ENCODE data around the gene ITGBL1. TPM values are rescaled to one million over a fixed set of nuclear protein-coding genes. Genes with fewer than 3 reads are reported as not detected.

The ITGBL1 gene
- total and polyA plus RNA-seq, 2 of the 13 experiments (the other 11 are each of a cell fraction or from before 2014, with no cell fraction given), result 0.02 TPM; not detected in 1

DNA sequence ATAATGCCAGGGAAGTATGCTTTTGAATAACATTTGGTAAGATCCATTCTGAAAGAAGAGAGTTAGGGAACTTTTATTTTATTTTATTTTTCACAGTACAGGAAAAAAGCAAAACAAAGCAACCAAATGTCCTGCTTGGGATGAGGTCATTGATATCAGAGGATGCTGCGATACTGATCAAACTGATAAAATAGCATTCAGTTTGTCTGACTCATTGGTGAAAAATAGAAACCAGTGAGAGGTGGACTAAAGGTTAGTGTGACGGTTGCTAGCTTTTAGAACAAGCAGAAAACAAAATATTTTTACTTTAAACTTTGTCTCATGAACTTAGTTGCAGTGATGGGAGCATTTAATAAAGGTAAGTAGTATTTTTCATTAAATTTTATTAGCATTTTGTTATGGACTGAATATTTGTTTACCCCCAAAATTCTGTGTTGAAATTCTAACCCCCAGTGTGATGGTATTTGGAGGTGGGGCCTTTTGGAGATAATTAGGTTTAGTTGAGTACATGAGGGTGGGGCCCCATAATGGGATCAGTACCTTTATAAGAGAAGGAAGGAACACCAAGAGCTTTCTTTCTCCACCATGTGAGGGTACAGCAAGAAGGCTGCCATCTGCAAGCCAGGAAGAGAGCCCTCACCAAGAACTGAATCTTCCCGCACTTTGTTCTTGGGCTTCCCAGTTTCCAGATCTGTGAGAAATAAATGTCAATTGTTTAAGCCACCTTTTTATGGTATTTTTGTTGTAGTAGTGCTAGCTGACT is 37.3 kb downstream of the ITGBL1 start (continued):
- no peak for TF ChIP-seq ZBED4 (CRISPR knock-in tag; IDR thresholded peaks at IDR 0.05; ENCODE audit: borderline replicate concordance)

DNA sequence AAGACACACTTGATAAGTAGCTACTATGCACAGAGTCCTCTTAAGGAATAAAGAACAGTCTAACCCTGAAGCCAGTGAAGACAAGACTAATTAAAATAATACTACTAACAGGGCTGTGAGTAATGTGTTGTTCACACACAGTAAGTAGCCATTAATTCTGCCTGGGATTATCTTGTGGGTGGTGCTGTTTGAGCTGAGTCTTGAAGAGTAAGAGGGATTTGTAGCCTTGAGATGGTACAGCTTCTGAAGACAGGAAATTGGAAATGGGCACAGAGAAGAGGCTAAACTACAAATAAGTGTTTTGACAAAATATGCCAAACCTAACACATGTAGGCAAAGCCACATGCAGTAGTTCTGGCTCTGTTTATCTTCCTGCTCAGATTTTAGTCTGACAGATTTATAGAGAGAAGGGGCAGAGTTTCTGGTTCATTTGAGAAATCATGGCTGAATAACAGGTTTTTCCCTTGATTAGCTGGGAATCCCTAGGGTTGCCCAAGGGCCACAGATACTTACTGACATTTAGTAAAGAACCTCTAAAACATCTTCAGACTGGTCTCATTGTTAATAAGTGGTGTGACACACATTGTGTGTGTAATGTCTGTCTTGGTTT is 38.0 kb downstream of the ITGBL1 start:
- ATAC-seq (no peak), DNase-seq (ENCODE audit: low spot score) (no peak), FAIRE-seq (no peak)
- Histone ChIP-seq H3K27me3 (ENCODE audit: control insufficient read depth in 1 of 2, insufficient read depth in 2 of 2, low read length in 2 of 2) (no peaks in the 10 kb centered on the region), H3K36me3 (replicated peaks in 1 of 2; ENCODE audit: control insufficient read depth in 1 of 2, insufficient read depth in 2 of 2, low read length in 2 of 2) (no peaks in the 10 kb centered on the region), H3K4me3 (replicated peaks in 1 of 3; ENCODE audit: insufficient read depth in 1 of 3, low read depth in 2 of 3, low read length in 3 of 3) (no peak overlapping the region), H3K9ac (ENCODE audit: insufficient read depth, low read depth, low read length) (no peak overlapping the region), H2AFZ (ENCODE audit: low read length) (no peak overlapping the region), H3K4me1 (ENCODE audit: insufficient read depth, low read length) (no peaks in the 10 kb centered on the region), H3K27ac (ENCODE audit: extremely low read length, insufficient read depth, low read length) (no peak overlapping the region), H3K9me3 (ENCODE audit: low read length) (no peaks in the 10 kb centered on the region), H3K4me2 (ENCODE audit: low read depth, low read length) (no peak overlapping the region), H3K79me2 (ENCODE audit: insufficient read depth, low read length) (no peaks in the 10 kb centered on the region), H4K20me1 (ENCODE audit: insufficient read depth, low read length) (no peaks in the 10 kb centered on the region)
- in situ Hi-C loops (cut with HindIII; ENCODE audit: extremely low pct_ligation_motif_present, low pct_unique_long_range_greater_than_20kb) (no loop called here), intact Hi-C loops (cut with micrococcal nuclease; ENCODE audit: unreplicated experiment) (no loop called here)
- BruUV-seq (replicated peaks), result no TSS peak
- CTCF ChIA-PET (ENCODE audit: low intra/inter-chr PET ratio, low total read pairs), result no interaction called here
- POLR2A ChIA-PET, result no interaction called here
- TF ChIP-seq DZIP1 (CRISPR knock-in tag; IDR thresholded peaks at IDR 0.05), result no peak
- no peak for TF ChIP-seq HNRNPUL1 (IDR thresholded peaks at IDR 0.05; ENCODE audit: low read depth, low read length)
- TF ChIP-seq ASH2L (IDR thresholded peaks at IDR 0.05; ENCODE audit: insufficient read length, low read depth, low read length), result no peak
- TF ChIP-seq ZNF598 (CRISPR knock-in tag; IDR thresholded peaks at IDR 0.05; ENCODE audit: borderline replicate concordance), result no peak
- no peak for TF ChIP-seq ZNF703 (CRISPR knock-in tag; IDR thresholded peaks at IDR 0.05; ENCODE audit: borderline replicate concordance)
- TF ChIP-seq, protein P1, sequence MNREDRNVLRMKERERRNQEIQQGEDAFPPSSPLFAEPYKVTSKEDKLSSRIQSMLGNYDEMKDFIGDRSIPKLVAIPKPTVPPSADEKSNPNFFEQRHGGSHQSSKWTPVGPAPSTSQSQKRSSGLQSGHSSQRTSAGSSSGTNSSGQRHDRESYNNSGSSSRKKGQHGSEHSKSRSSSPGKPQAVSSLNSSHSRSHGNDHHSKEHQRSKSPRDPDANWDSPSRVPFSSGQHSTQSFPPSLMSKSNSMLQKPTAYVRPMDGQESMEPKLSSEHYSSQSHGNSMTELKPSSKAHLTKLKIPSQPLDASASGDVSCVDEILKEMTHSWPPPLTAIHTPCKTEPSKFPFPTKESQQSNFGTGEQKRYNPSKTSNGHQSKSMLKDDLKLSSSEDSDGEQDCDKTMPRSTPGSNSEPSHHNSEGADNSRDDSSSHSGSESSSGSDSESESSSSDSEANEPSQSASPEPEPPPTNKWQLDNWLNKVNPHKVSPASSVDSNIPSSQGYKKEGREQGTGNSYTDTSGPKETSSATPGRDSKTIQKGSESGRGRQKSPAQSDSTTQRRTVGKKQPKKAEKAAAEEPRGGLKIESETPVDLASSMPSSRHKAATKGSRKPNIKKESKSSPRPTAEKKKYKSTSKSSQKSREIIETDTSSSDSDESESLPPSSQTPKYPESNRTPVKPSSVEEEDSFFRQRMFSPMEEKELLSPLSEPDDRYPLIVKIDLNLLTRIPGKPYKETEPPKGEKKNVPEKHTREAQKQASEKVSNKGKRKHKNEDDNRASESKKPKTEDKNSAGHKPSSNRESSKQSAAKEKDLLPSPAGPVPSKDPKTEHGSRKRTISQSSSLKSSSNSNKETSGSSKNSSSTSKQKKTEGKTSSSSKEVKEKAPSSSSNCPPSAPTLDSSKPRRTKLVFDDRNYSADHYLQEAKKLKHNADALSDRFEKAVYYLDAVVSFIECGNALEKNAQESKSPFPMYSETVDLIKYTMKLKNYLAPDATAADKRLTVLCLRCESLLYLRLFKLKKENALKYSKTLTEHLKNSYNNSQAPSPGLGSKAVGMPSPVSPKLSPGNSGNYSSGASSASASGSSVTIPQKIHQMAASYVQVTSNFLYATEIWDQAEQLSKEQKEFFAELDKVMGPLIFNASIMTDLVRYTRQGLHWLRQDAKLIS (CRISPR knock-in tag; IDR thresholded peaks at IDR 0.05), result no peak
- TF ChIP-seq NFATC3 (CRISPR knock-in tag; IDR thresholded peaks at IDR 0.05), result no peak
- TF ChIP-seq NR0B2 (CRISPR knock-in tag; IDR thresholded peaks at IDR 0.05), result no peak
- TF ChIP-seq NFE2L2 (IDR thresholded peaks at IDR 0.05; ENCODE audit: low read length), result no peak

Measured in HepG2 (cell line).